Hepatocyte (in vitro differentiated cells): ENCODE measurements around the gene CDC23. TPM values are rescaled to one million over a fixed set of nuclear protein-coding genes. Genes with fewer than 3 reads are reported as not detected.

Experiments used
- DNase-seq: peaks from one replicate; pipeline ENCODE4 v3.0.0-alpha.2; 2016; ENCODE audit warnings: low spot score
- H2AFZ ChIP-seq: fragments of 200-600 bp; sonication (generic); 2 replicates; pipeline ENCODE4 v1.6.0; 2016; ENCODE audit warnings: antibody characterized with exemption, mild to moderate bottlenecking
- H3K27ac ChIP-seq: fragments of 200-600 bp; sonication (generic); 2 replicates; pipeline ENCODE4 v1.5.1; 2016; ENCODE audit warnings: mild to moderate bottlenecking
- H3K27me3 ChIP-seq: fragments of 200-600 bp; sonication (generic); 2 replicates; pipeline ENCODE4 v1.6.1; 2016
- H3K36me3 ChIP-seq: fragments of 200-600 bp; sonication (generic); replicated peaks from 2 replicates; pipeline ENCODE4 v1.5.1; 2016; ENCODE audit warnings: low read depth; ENCODE audit not compliant: insufficient read depth
- H3K4me1 ChIP-seq: fragments of 200-600 bp; sonication (generic); 2 replicates; pipeline ENCODE4 v1.5.1; 2016; ENCODE audit warnings: mild to moderate bottlenecking, moderate library complexity; ENCODE audit not compliant: insufficient read depth
- H3K4me2 ChIP-seq: fragments of 200-600 bp; sonication (generic); 2 replicates; pipeline ENCODE4 v1.6.0; 2016
- H3K4me3 ChIP-seq: fragments of 200-600 bp; sonication (generic); 2 replicates; pipeline ENCODE4 v1.5.1; 2016; ENCODE audit warnings: mild to moderate bottlenecking
- H3K79me2 ChIP-seq: fragments of 200-600 bp; sonication (generic); 2 replicates; pipeline ENCODE4 v1.6.0; 2017; ENCODE audit warnings: mild to moderate bottlenecking
- H3K9me2 ChIP-seq: fragments of 200-600 bp; sonication (generic); replicated peaks from 2 replicates; pipeline ENCODE4 v1.6.0; 2017; ENCODE audit warnings: mild to moderate bottlenecking; ENCODE audit not compliant: insufficient read depth
- H3K9me3 ChIP-seq: fragments of 200-600 bp; sonication (generic); 2 replicates; pipeline ENCODE4 v1.5.1; 2016; ENCODE audit warnings: low read depth, mild to moderate bottlenecking
- H4K20me1 ChIP-seq: fragments of 200-600 bp; sonication (generic); 2 replicates; pipeline ENCODE4 v1.6.0; 2016; ENCODE audit warnings: mild to moderate bottlenecking; ENCODE audit not compliant: insufficient read depth, poor library complexity, severe bottlenecking
- EZH2 ChIP-seq: fragments of 200-600 bp; sonication (generic); IDR thresholded peaks from 2 replicates; pipeline ENCODE4 v1.6.1; 2016; ENCODE audit warnings: antibody characterized with exemption, mild to moderate bottlenecking, borderline replicate concordance
- EZH2phosphoT487 ChIP-seq: fragments of 200-600 bp; sonication (generic); IDR thresholded peaks from one replicate; pipeline ENCODE4 v1.6.1; 2018; ENCODE audit warnings: antibody characterized with exemption, mild to moderate bottlenecking, low read depth, moderate library complexity; ENCODE audit not compliant: unreplicated experiment, severe bottlenecking
- WGBS: methylation state at CpG from one replicate; pipeline ENCODE4 v1.1.6; 2016; ENCODE audit warnings: low lambda C conversion rate; ENCODE audit errors: missing lambda C conversion rate; 5-methylcytosine and 5-hydroxymethylcytosine counted together
- polyA plus RNA-seq: library from polyadenylated mRNA; unstranded; fragments of >200 nt; fragmentation: Nextera tagmentation; extraction: Ambion mirVana; gene quantifications from 2 replicates; pipeline ENCODE4 v1.2.1, GENCODE V29; 2016
- total RNA-seq: library from RNA; depleted of rRNA; stranded (reverse); fragments of >200 nt; gene quantifications from 2 replicates; pipeline ENCODE4 v1.2.3, GENCODE V29; 2014
- TF ChIP-seq, protein P1 (sequence below): fragments of 200-600 bp; sonication (generic); IDR thresholded peaks from 2 replicates; pipeline ENCODE4 v1.5.1; 2016; ENCODE audit warnings: antibody characterized with exemption, mild to moderate bottlenecking; ENCODE audit not compliant: poor library complexity

CDC23 gene
- total and polyA plus RNA-seq, 2 experiments from 2014 or later: 33.2 to 35.0 TPM

DNA sequence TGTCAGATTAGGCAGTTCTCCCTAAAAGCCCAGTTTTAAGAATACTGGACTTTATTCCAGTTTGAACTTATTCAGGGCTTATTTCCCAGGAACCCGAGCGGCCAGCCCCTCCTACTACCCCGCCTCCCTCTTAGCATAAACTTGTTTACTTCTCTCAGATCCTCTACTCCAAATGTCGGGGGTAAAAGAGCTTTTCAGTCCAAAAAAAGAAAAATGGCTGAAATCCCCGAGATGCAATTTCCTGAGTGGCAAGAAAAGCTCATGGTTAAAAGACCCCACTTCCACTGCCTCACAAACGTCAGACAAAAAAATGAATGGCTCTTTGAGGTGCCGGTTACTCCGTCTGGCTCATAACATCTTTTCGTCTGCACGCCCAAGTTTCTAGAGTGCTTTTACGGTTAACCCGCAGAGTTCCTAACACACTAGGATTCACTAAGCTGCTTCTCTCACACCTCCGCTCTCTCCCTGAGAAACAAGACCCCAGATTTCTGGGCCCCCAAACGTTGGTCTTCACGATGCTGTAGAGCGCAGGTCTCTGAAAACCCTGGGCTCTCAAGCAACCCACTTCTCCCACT, 35.1 kb downstream of the CDC23 start:
- peaks cover 54% of the 10 kb centered on the region for H3K79me2 ChIP-seq
- no peaks in the 10 kb centered on the region for H3K9me3 ChIP-seq
- peaks cover 11% of the 10 kb centered on the region for H3K4me1 ChIP-seq
- H3K27ac ChIP-seq: peak overlapping the region; percentile 77
- under 1% methylated on average over 16 of the region's 16 CpGs for WGBS
- H3K4me3 ChIP-seq: peak overlapping the region; percentile 86
- H3K36me3 ChIP-seq: no peaks in the 10 kb centered on the region
- H2AFZ ChIP-seq: peak overlapping the region; percentile 79
- H4K20me1 ChIP-seq: peaks cover 3% of the 10 kb centered on the region
- H3K4me2 ChIP-seq: peak overlapping the region; percentile 86
- no peaks in the 10 kb centered on the region for H3K9me2 ChIP-seq
- peak; percentile 72 for DNase-seq
- no peaks in the 10 kb centered on the region for H3K27me3 ChIP-seq
- no peak for TF ChIP-seq EZH2phosphoT487

DNA sequence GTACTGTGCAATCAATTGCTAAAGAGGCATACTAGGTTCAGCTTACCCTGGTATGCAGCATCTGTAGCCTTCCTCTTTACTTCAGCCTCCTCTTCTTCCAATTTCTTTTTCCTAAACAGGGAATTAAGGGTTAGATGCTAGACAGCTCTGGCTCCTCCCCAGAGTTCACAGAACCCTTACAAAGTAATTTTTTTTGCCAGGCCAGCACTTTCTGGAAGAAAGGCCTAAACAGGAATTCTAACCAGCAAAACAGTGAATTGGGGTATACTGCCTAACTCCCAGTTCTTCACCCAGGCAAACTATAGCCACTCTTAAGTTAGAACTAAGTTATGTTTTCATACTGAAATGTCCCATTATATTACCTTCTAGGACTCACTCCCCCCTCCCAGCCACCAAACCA, 42.8 kb downstream of the CDC23 start:
- DNase-seq: no peak
- H3K27ac ChIP-seq: no peak overlapping the region
- H2AFZ ChIP-seq: no peak overlapping the region
- no peaks in the 10 kb centered on the region for H3K36me3 ChIP-seq
- H3K4me3 ChIP-seq: no peak overlapping the region
- H3K79me2 ChIP-seq: peaks cover 15% of the 10 kb centered on the region
- no peaks in the 10 kb centered on the region for H4K20me1 ChIP-seq
- H3K9me2 ChIP-seq: no peaks in the 10 kb centered on the region
- no peaks in the 10 kb centered on the region for H3K9me3 ChIP-seq
- TF ChIP-seq EZH2 (no peak), EZH2phosphoT487 (no peak)
- TF ChIP-seq, protein P1, sequence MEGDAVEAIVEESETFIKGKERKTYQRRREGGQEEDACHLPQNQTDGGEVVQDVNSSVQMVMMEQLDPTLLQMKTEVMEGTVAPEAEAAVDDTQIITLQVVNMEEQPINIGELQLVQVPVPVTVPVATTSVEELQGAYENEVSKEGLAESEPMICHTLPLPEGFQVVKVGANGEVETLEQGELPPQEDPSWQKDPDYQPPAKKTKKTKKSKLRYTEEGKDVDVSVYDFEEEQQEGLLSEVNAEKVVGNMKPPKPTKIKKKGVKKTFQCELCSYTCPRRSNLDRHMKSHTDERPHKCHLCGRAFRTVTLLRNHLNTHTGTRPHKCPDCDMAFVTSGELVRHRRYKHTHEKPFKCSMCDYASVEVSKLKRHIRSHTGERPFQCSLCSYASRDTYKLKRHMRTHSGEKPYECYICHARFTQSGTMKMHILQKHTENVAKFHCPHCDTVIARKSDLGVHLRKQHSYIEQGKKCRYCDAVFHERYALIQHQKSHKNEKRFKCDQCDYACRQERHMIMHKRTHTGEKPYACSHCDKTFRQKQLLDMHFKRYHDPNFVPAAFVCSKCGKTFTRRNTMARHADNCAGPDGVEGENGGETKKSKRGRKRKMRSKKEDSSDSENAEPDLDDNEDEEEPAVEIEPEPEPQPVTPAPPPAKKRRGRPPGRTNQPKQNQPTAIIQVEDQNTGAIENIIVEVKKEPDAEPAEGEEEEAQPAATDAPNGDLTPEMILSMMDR: no peak
- H3K27me3 ChIP-seq: no peaks in the 10 kb centered on the region
- no peak overlapping the region for H3K4me2 ChIP-seq
- no peaks in the 10 kb centered on the region for H3K4me1 ChIP-seq

- Histone ChIP-seq H3K27me3 (no peaks in the 10 kb centered on the region), H2AFZ (no peak overlapping the region), H3K4me2 (no peak overlapping the region), H4K20me1 (no peaks in the 10 kb centered on the region), H3K36me3 (no peaks in the 10 kb centered on the region), H3K9me3 (no peaks in the 10 kb centered on the region), H3K4me3 (no peak overlapping the region), H3K4me1 (no peaks in the 10 kb centered on the region), H3K27ac (no peak overlapping the region), H3K79me2 (peaks cover 7% of the 10 kb centered on the region), H3K9me2 (no peaks in the 10 kb centered on the region)
- WGBS: 93% methylated on average over 5 of the region's 5 CpGs
- DNase-seq: no peak
- TF ChIP-seq EZH2phosphoT487 (no peak), EZH2 (no peak)
- TF ChIP-seq, protein P1: no peak
Measured at GRCh38 chr5:138169124-138169523, 44.0 kb downstream of the CDC23 start.

- TF ChIP-seq EZH2phosphoT487: no peak
- TF ChIP-seq EZH2: no peak
- TF ChIP-seq, protein P1: no peak
- H3K4me3 ChIP-seq: no peak overlapping the region
Measured at GRCh38 chr5:138163721-138164120, 49.4 kb downstream of the CDC23 start.

More at GRCh38 chr5:138163721-138164120, 49.4 kb downstream of the CDC23 start:
- no peak overlapping the region for H2AFZ ChIP-seq
- no peaks in the 10 kb centered on the region for H3K27me3 ChIP-seq
- no peaks in the 10 kb centered on the region for H3K79me2 ChIP-seq
- H3K27ac ChIP-seq: no peak overlapping the region
- H4K20me1 ChIP-seq: no peaks in the 10 kb centered on the region
- H3K9me2 ChIP-seq: no peaks in the 10 kb centered on the region
- no peak overlapping the region for H3K4me2 ChIP-seq
- no peaks in the 10 kb centered on the region for H3K9me3 ChIP-seq
- H3K4me1 ChIP-seq: no peaks in the 10 kb centered on the region
- no peak for DNase-seq
- peaks cover 3% of the 10 kb centered on the region for H3K36me3 ChIP-seq
